Activated CD4-positive, alpha-beta T cell treated with anti-CD3 and anti-CD28 coated beads for 48 hours (primary cell): Measurements from ENCODE around the gene TMEM150B.

Experiments
- DNase-seq: peaks from one replicate; pipeline ENCODE4 v3.0.0-alpha.2; 2020

TMEM150B gene

DNA sequence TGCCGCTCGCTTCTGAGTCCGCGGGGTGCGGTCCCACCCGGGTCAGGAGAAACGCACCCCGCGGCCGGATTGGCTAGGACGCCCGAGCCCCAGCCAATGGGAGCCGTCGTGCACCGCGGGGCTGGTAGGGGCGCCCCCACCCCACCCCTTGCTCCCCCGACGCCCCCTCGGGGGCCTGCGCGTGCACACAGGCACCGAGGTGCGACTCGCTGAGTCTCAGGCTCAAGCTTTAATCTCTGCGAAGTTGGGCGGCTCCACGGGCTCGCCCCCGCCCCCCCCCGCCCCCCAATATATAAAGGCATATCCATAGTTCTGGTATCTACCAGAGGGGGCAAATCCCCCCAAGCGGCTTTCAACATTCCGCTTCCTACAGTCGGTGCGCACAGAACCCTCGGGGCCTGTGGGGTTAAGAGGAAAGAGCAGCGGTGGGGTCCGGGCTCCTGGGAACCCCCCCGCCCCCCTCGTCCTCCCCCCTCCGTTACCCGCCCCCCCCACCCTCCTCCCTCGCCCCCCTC, 29.6 kb upstream of the TMEM150B start, which contains the start of gene COX6B2:
COX6B2 (minus strand) TSS at position 22 of the 515 bp plus-strand sequence. CDS start 198 bp downstream, outside the sequence.
- DNase-seq: no peak

DNA sequence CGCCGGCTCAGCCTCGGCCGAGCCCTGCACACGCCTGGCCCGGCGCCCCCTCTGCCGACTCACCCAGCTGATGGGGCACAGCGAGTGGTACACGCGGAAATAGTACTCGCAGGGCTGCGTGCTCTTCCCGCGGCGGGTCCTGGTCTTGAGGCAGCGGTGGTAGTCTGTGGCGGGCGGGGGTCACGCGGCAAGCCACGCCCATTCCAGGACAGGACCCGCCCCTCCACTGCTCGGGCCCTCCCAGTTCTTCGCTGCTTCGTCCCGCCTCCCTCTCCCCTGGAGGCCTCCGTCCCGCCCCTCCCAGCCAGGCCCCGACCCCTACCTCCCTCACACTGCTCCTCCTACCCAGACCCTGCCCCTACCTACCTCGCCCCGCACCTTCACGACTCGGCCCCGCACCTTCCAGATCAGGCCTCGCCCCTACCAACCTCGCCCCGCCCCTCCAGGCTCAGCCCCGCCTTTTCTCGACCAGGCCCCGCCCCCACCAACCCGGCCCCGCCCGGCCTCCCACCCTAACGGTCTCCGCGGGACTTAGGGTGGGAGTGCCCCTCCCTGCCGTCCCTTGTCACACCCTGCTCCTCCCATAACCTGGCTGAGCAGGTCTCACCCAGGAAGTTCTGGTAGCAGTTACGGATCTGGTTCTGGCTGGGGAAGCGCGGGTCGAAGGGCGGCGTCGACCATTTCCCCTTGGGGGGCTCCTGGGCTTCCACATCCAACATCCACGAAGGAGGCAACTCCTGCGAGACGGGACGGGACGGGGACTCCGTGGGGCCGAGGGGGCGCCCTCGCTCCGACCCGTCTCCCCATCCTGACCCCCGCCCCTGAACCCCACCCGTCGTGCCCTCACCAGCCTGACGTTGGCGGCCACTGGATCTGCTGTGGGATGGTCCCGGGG, 28.9 kb upstream of the TMEM150B start:
- peak; percentile 67 for DNase-seq

DNA sequence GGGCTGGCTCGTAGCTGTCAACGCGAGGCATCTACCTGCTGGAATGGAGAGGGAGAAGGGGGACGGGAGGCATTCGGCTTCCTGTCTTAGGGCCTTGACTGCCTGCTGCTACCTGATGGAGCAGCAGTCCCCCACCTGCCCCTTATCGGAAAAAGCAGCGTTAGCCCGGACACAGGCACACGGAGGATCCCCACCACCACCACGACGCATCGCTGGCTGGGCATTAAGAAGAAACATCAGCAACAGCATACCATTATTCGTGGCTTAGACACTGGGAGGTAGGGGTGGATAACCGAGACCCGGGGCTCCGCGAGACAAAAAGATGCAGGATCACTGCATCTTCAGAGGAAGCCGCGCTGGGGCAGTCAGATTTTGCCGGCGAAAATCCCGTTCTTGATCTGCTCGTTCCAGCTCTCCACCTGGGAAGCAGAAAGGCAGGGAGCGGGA, 28.2 kb upstream of the TMEM150B start:
- no peak for DNase-seq

GRCh38 chr19:55352549-55353145, 27.5 kb upstream of the TMEM150B start:
- DNase-seq: no peak

- DNase-seq: no peak
Observed at GRCh38 chr19:55352040-55352439, 26.9 kb upstream of the TMEM150B start.

DNA sequence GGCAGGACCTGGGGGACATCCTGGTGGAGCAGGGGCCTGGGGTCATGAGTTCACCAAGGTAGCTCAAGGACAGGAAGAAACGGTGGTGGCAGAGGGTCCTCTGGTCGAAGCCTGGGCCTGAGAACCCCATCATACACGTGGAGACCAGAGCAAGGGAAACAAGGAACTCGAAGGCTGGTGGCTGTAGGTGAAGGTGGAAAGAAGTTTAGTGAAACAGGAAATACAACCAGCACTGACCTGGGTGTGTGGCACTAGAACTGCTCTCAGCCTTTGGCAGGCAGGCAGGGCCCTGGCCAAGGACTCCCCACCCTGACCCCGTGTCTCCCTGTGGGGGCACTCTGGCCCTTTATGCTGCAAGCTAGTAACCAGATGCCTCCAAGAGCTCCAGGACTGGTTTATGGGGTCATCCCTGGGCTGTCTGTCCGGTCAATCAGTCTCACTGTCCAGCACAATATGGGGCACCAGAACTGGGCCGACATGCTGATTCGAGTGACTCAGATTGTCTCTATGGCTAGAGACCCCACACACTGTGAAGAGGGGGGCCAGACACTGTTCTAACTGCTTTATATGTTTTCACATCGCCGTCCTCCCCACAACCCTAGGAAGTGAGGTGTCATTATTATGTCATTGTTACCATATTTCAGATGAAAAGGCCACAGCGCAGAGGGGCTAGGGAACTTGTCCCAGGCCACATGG, 25.6 kb upstream of the TMEM150B start:
- DNase-seq: no peak

GRCh38 chr19:55348317-55349034, 23.3 kb upstream of the TMEM150B start:
- DNase-seq: no peak

GRCh38 chr19:55347442-55348009, 22.4 kb upstream of the TMEM150B start:
- no peak for DNase-seq

DNA sequence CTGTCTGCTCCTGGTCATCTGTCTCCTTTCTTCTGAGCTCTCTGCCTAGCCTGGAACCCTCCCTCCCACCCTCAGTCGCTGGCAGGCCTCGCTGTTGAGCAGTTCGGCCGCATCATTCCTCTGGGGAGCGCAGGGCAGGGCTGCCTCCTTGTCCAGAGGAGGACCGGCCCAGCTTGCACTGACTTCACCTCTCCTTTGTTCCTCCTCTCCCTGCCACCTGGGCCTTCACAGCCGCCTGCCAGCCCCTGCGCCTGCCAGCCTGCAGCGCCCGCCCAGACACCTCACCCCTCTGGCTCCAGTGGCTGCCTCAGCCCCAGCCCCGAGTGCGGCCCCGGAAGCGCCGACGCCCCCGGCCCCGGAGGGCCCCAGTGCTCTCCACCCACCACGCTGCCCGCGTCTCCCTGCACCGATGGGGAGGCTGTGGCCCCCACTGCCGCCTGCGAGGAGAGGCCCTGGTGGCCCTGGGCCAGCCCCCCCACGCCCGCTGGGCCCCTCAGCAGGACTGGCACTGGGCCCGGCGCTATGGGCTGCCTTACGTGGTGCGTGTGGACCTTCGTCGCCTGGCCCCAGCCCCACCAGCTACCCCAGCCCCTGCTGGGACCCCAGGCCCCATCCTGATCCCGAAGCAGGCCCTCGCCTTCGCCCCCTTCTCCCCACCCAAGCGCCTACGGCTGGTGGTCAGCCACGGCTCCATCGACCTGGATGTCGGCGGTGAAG, 21.7 kb upstream of the TMEM150B start:
- no peak for DNase-seq

DNA sequence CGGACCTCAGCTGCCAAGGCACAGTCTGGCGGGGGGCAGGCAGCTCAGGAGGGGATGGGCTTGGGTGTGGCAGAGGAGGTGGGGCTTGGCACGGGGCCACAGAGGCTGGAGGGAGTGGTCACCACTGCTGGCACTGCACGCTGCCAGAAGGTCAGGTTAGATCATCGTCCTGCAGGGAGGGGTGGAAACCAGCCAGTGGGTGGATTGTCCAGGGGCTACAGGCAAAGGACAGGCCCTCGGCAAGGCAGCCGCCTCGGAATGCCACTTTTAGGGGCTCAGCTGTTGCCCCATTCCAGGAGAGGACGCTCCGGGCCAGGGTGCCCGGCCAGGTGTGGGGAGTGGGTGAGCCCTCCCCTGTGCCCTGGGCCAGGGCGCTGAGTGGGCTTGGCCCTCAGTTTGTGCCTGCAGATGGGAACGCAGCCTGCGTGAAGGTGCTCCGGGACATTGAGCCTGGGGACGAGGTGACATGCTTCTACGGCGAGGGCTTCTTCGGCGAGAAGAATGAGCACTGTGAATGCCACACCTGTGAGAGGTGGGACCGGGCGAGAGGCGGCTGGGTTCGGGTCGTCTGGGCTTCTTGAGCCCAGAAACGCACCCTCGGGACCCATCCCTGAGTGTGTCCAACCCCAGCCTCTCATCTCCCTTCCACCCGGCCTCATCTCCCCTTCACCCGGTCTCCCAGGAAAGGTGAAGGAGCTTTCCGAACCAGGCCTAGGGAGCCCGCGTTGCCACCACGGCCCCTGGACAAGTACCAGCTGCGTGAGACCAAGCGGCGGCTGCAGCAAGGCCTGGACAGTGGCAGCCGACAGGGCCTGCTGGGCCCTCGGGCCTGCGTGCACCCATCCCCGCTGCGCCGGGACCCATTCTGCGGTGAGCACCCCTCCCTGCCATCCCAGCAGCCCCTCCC, 20.9 kb upstream of the TMEM150B start:
- no peak for DNase-seq

- no peak for DNase-seq
Observed at GRCh38 chr19:55345101-55345817, 20.1 kb upstream of the TMEM150B start.

DNA sequence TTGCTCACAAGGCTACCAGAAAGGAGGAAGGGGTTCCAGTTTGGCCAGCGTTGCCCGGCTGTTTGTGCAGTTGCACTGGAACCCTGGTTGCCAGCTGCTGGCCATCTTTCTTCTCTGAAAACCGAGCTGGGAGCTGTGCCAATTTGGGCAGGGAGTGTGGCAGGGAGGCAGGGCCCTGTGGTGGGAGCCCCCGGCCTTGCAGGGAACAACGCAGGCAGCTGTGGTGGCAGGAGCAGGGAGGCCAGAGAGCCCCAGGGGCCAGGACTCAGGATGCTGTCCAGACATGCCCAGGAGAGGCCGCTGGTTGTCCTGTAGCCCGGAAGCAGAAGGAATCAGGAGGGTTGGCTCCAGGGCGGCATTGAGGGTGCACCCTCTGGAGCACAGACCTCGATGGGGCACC, 19.3 kb upstream of the TMEM150B start:
- DNase-seq: no peak

DNA sequence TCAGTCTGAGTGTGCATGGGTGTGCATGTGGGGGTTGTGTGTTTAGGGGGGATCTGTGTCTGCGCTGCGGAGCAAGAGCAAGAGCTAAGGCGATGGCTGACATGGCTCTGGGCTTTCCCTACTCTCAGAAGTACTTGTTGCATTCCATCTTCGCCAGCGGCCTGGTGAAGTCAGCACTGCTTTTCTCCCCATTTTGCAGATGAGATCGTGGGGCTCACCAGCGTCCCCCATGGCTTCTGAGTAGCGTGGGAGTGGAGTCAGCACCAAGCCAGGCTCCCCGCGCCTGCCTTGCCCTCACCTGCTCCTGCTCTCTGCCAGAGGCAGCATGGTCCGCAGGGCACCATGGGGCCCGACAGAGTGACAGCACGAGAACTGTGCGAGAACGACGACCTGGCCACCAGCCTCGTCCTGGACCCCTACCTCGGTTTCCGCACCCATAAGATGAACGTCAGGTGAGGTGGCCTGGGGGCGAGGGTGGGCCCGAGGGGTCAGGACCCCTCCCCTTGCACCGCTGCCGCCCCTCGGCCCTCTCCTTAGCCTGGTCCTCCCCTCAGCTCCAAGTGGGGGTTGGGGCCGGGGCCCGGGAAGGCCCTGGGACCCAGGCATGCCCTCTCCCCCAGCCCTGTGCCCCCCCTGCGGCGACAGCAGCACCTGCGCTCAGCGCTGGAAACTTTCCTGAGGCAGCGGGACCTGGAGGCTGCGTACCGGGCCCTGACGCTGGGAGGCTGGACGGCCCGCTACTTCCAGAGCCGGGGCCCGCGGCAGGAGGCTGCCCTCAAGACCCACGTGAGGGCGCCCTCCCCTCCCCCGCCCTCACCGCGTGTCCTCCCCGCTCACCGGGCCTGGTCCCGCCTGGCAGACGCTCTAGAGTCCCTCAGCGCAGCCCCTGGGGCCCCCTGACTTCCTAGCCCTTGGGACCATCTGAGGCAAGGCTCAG, 16.7 kb upstream of the TMEM150B start:
- no peak for DNase-seq

DNA sequence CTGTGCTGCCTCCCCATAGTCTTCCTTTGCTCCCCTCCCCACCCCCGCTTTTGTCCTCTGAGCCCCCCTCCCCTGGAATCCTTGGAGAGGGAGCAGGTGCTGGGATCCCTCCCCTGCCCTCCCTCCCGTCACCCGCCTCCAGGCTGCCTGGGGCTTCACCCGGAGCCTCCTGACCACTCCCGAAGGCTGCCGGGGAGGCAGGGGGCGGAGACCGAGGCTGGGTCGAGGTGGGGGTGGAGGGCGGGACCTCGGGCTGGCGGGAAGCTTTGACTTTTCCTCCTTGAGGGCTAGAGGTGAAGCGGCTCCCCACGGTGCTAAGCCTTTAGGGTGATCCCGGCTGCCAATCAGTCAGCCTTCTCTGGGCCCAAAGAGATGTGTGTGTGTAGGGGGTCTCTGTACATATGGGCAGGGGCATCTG, 16.0 kb upstream of the TMEM150B start:
- peak; percentile 82 for DNase-seq

DNA sequence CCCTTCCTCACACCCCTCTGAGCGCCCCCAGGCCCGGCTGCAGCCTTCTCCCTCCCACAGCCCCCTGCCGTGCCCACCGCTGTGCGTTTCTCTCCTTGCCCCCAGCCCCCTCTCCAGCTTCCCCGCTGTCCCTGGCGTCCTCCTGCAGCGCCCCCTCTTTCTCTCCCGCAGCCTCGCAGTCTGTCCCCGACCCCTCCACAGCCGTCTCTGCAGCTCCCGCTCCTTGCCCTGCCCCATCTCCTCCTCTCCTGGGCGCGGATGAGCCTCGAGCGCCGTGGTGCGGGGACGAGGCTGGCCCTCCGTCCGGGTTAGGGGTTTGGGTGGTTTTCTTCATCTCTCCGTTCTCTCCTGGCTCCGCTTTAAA, 15.6 kb upstream of the TMEM150B start:
- peak; percentile 45 for DNase-seq

DNA sequence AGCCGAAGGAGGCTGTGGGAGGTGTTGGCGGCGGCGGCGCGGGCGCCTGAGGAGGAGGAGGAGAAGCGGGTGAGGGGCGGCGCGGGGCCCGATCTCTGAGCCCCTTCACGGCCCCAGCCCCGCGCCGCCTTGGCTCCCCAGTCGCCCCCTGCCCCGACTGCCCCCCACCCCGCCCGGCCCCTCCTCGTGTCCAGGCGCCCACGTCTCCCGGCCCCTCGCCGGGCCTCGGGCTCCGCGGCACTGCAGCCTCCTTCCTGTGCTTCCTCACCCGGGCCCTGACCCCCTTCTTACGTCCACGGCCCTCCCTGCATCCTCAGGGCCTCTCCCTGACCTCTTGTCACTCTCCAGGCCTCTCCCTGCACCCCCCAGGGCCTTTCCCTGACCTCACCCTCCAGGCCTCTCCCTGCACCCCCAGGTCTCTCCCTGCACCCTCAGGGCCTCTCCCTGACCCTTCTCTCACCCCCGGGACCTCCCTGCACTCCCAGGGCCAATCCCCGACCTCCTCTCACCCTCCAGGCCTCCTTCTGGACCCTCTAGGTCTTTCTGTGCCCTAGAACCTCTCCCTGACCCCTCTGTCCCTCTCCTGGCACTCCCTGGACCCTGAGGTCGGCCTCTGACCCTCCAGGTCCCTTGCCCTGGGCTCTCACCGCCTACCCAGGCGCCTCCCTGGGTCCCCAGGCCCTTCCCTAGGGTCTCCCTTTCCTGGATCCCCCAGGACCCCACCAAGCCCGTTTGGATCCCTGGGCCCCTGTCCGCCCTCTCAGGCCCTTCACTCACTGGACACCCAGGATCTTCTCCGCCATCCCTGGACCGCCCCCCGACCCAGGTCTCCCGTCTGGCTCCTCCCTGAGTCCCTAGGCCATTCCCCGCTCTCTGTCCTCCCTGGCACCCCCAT, 15.0 kb upstream of the TMEM150B start:
- DNase-seq: peak; percentile 19

DNA sequence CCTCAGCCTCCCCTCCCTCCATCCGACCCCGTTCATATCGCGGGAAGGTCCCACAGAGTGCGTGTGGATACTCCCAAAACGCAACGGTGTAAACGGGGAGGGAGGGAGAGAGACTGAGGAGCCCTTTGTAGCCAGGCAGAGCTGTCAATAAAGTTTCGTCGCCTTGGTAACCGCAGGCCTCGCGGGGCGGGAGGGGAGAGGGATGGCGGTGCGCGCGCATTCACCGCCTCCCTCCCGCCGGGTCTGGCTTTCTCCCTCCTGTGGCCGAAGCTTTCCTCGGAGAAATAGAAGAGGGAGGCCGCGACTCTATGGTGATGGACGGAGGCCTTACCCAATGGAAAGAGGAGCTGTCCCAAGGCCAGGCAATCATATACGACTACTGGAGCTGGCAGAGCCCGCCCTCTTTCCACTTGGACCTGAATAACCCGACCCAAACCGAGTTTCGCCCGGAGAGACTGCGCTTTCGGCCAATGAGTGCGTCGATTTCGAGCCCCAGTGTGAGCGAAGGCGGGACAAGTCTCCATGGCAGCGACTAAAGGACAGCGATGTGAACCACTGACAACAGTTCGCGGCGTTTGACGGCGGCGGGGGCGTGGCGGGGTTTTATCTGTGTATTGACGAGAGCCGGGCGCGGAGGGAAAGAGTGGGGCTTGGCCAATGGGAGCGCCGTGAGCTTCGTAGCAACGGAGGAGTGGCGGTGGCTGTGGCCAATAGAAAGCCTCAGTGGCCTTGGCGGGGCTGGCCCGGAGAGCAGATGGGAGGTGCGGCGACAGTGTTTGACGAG, 14.2 kb upstream of the TMEM150B start, which contains the start of gene KMT5C:
KMT5C (plus strand) TSS at position 772 of the 784 bp plus-strand sequence. CDS start 2,061 bp downstream, outside the sequence.
- peak; percentile 100 for DNase-seq
